GM12801 (cell line): ENCODE results near the gene TEKTIP1.

Experiments used
- CTCF ChIP-seq: IDR thresholded peaks from one replicate; pipeline ENCODE4 v1.5.1; 2011; ENCODE audit warnings: control low read depth; ENCODE audit not compliant: insufficient read length; ENCODE audit errors: extremely low read depth

TEKTIP1 gene

GRCh38 chr19:3528080-3528479, 10.9 kb upstream of the TEKTIP1 start:
- no peak for TF ChIP-seq CTCF

- no peak for TF ChIP-seq CTCF
Observed at GRCh38 chr19:3528539-3529211, 10.3 kb upstream of the TEKTIP1 start.

- TF ChIP-seq CTCF = no peak
Observed at GRCh38 chr19:3530389-3530788, 8.6 kb upstream of the TEKTIP1 start.

GRCh38 chr19:3531716-3532115, 7.3 kb upstream of the TEKTIP1 start:
- no peak for TF ChIP-seq CTCF

- TF ChIP-seq CTCF = no peak
Observed at GRCh38 chr19:3532154-3532786, 6.7 kb upstream of the TEKTIP1 start.

- no peak for TF ChIP-seq CTCF
Observed at GRCh38 chr19:3533033-3533432, 5.9 kb upstream of the TEKTIP1 start.

- no peak for TF ChIP-seq CTCF
Observed at GRCh38 chr19:3533563-3534216, 5.3 kb upstream of the TEKTIP1 start.
